ENCODE data around the gene POC1B.

The POC1B gene

DNA sequence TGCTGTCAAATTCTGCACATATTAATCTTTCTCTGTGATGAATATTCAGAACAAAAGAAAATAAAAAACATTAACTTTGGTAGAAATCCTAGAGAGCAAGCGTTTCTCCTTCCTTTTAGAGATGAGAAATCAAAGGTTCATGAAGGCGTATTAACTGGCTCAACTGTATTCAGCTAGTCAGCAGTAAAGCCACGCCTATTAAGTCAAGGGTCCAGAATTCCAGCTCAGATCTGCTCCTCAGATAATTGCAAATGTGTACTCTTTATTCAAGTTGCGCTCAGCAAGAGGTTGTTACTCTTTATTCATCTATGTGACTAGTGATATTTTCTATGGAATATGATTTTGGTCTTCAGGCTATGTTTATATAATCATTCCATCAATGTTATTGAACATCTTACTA, 13.1 kb upstream of the POC1B start:
- no peak for DNase-seq

GRCh38 chr12:89537389-89537788, 11.5 kb upstream of the POC1B start:
- no peak for DNase-seq

DNA sequence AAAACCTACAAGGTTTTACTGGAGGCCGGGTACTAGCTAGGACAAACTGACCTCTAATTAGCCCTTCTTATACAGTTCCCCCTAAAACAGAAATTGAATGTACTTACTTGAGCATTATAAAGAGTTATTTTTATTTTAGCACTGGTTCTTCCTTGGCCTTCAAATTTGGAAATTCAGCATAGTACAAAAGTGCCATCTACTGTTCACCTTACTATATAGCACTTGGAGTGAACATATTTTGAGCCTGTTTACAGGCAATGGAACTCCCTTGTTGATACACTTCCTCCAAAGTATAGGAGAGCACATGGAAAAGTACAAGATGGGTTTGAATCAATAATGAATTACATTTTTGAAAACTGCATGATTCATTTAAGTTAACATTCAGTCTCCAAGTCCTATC, 3.9 kb upstream of the POC1B start:
- DNase-seq = no peak

DNA sequence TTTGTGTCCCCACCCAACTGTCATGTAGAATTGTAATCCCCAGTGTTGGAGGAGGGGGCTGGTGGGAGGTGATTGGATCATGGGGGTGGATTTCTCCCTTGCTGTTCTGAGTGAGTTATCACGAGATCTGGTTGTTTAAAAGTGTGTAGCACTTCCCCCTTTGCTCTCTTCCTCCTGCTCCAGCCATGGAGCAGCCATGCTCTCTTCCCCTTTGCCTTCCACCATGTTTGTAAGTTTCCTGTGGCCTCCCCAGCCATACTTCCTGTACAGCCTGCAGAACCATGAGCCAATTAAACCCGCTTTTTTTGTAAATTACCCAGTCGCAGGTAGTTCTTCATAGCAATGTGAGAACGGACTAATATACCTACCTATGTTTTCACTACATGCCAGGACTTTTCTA, 2.6 kb upstream of the POC1B start:
- no peak for DNase-seq

DNA sequence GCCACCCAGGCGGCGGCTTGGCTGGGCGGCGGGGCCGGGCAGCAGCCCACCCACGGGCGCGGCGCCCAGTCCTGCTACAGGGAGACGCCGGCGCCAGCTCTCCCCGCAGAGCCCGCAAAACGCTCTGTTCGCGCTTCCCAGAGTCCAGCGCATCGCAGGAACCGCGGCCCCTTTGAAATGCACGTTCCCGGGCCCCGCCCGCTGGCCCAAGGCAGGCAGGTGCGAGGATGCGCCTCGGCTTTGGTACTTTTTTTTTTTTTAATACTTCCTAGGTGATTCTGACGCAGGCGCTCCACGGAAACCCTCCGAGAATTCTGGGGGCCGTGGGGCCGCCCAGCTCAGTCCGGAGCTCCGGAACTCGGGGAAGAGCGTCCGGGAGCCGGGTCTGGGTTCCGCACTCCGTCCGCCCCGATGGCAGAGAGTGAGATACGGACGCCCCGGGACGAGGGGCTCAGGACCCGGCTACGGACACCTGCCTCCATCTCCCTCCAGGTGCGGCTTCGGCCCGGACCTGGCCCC, 483 bp downstream of the POC1B start:
- peak; percentile 37 for DNase-seq

GRCh38 chr12:89524541-89525304, 1.1 kb downstream of the POC1B start, which contains the start of gene GALNT4:
Gene GALNT4, minus strand, starts transcription at chr12:89524796. Its CDS starts 247 bp downstream, at chr12:89524549.
- DNase-seq = peak; percentile 73

DNA sequence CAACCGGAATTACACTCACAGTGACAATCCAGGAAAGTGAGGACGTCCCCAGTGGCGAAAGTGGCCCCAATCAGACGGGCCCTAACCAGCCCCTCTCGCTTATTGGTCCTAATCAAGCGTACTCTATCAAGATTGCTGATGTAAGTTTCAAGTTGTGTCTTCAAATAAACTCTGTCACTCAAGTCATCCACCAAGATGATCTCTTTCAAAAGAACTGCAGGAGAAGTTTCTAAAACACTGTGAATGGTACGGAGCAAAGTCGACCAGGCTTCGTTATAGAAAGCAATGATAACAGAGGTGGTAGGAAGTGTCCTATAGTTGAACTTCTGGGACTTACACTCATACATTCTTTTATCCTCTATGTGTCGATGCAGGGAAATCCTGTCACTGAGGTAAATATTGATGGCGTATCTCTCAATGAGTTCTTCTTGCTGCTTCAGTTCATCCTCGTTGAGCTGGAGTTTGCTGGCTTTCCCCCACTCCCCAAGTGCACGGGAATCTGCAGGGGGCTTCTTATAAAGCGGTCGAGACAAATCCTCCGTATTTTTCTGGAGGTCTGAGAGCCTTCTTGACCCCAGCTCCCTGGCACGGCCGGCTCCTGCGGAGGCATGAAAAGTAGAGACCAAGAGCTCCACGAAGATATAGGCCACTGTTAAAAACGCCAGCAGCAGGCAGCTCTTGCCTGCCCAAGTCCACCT, 1.9 kb downstream of the POC1B start:
- DNase-seq = no peak

DNA sequence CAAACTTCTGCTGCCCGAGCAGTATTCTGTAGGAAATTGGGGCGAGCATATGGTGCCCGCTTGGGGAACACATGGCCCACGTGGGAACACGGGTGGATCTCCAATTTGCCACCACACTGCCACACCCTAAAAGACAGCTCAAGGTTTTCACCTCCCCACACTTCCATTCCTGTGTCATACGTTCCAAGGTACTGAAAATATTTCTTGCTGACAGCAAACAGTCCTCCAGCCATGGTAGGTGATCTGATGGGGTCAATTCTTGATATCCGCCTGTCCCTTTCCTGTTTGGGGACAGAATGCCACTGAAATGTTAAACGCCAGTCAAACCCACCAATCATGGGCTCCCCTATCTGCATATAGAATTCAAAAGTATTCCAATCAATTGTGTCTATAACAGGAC, 2.5 kb downstream of the POC1B start:
- no peak for DNase-seq

DNA sequence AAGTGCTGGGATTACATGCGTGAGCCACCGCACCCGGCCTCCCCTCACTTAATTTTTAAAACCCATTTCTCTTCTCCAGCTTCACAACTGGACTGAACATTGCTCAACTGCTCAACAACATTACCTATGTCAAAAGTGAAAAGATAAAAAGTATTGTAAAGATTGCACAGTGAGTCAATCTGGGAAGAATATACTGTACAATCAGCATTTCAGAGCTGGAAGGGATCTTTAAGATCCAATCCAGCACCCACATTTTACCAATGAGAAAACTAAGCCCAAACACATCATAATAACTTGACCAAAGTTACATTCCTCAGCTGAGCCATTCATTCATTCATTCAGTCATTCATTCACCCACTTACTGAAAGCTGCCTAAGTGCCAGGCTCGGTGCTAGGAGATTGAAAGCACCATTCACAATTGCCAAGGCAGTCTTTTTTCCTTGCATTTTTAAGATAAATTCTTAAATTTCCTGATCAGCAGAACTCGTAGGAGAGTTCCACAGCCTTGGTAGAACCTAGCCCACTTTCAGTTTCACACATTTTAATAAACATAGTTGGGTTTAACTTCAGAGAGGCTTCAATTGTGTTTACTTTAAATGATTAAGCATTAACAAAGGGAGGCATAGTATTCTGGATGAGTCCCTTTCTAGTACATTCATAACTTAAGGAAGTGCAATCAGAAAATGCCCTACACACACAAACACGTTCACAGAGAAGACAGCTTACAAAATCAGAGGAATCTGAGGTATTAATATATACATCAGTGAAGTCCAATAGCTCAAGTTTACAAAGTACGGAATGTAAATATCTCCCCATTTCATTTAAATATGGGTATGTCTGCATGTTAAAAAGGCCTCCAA, 4.3 kb downstream of the POC1B start:
- DNase-seq = no peak

- no peak for DNase-seq
These were observed 8.1 kb downstream of the POC1B start for GRCh38 chr12:89517720-89518119.

DNA sequence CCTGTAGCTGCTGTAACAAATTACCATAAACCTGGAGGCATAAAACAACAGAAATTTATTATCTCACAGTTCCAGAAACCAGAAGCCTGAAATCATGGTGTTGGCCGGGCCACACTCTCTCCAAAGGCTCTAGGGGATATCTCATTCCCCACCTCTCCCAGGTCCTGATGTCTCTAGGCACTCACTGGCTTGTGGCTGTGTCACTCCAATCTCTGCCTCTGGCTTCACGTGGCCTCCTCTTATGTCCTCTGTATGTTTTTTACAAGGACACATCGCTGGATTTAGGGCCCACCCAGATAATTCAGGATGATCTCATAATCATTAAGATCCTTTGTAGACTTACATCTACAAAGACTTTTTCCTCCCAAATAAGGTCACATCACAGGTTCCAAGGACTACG, 9.2 kb downstream of the POC1B start:
- no peak for DNase-seq

DNA sequence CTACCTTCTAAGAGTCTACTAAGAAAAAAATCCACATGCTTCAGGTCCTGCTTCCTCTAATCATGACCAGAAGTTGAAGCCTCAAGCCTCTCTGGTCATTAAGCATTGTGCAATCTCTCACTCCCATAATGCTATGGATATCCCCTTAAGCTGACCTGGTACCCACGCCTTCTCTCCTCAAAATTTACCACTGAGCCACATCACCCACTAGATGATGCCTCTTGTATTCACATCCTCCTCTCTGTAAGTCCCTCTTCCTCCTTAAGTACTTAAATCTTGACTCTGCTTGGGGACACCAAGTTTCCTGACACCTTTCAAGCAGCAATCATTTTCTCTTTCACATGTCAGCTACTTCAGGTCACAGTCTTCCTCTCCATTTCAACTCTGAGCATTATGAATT, 11.1 kb downstream of the POC1B start:
- DNase-seq = no peak

GRCh38 chr12:89513544-89513943, 12.3 kb downstream of the POC1B start:
- no peak for DNase-seq

GRCh38 chr12:89507015-89507824, 18.6 kb downstream of the POC1B start:
- DNase-seq = no peak

GRCh38 chr12:89506050-89506449, 19.8 kb downstream of the POC1B start:
- DNase-seq = no peak

DNA sequence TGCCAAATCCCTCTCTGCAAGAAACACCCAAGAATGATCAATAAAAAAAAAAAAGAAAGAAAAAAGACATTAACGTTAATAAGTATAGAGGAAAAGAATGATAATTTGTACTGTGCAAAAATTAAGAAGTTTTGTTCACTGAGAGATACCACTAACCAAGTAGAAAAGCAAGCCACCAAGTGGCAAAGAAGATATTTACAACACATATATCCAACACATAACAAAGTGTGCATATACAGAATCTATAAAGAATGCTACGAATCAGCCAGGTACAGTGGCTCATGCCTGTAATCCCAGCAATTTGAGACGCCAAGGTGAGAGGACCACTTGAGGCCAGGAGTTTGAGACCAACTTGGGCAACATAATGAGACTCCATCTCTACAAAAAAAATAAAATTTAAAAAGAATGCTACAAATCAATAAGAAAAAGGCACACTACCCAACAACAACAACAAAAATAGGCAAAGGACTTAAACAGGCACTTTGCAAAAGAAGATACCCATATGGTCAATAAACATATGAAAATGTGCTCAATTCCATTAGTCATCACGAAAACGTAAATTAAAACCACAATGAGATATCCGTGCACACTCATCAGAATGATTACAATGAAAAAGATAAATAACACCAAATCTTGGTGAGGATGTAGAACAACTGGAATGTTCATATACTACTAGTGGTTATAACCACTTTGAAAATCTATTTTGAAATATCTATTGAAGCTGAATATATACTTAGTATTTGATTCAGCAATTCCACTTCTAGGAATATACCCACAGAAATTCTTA, 21.1 kb downstream of the POC1B start:
- no peak for DNase-seq

- DNase-seq = no peak
These were observed 24.1 kb downstream of the POC1B start for GRCh38 chr12:89501793-89502192.

- DNase-seq = no peak
These were observed 26.0 kb downstream of the POC1B start for GRCh38 chr12:89499857-89500256.

GRCh38 chr12:89497467-89497866, 28.4 kb downstream of the POC1B start:
- no peak for DNase-seq

GRCh38 chr12:89497005-89497404, 28.8 kb downstream of the POC1B start:
- DNase-seq = no peak

DNA sequence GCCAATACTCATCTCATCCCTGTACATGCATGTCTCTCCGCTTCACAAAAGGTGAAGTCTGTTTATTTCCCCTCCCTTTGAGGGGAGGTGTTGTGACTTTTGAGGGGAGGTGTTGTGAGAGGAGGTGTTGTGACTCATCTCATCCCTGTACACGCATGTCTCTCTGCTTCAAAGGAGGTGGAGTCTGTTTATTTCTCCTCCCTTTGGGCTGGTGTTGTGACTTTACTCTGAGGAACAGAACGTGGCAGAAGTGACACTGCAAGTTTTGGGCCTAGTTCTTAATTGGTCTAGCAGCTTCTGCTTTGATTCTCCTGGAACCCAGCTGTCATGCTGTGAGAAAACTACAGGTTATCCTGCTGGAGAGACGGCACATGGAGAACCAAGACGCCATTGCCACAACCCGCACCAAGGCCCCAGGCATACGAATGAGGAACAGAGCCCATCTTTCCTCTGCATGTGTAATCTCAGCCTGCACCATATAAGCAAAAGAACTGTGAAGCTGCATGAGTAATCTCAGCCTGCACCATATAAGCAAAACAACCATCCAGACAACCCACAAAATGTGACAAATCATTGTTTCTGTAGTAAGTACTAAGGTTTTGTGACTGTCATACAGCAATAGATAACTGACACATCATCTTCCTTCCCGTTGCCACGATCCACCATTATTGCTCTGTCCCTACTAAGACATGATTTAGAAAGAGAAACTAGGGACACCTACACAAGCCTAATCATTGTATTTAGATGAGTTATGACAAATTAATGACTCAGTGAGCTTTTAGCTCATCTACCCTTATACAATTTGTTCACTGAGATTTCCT, 31.2 kb downstream of the POC1B start:
- DNase-seq = no peak
